ENCODE data around the gene AAK1. TPM values are rescaled to one million over a fixed set of nuclear protein-coding genes. Genes with fewer than 3 reads are reported as not detected.

AAK1 gene
- polyA plus RNA-seq, 3 donors = 9.8 to 18.9 (median 10.8) TPM

GRCh38 chr2:69470911-69471310, 172.6 kb downstream of the AAK1 start:
- Histone ChIP-seq H3K79me2 (ENCODE audit: insufficient read depth, low read length) (no peaks in the 10 kb centered on the region), H3K36me3 (replicated peaks in 1 of 2; ENCODE audit: control insufficient read depth in 1 of 2, insufficient read depth in 2 of 2, low read length in 2 of 2) (peaks cover 24 to 58% of the 10 kb centered on the region in 2 donors), H3K27ac (ENCODE audit: low read depth in 1 of 2, low read length in 2 of 2) (no peak overlapping the region), H2AFZ (ENCODE audit: insufficient read depth, low read depth, low read length, poor library complexity, severe bottlenecking) (no peak overlapping the region), H3K4me2 (replicated peaks; ENCODE audit: extremely low read depth, low read length, poor library complexity, severe bottlenecking) (no peak overlapping the region), H3K4me1 (ENCODE audit: control insufficient read depth in 1 of 2, insufficient read depth in 2 of 2, low read length in 2 of 2) (no peaks in the 10 kb centered on the region), H3K27me3 (ENCODE audit: control insufficient read depth in 2 of 2, insufficient read depth in 2 of 2, low read length in 2 of 2) (no peaks in the 10 kb centered on the region), H4K20me1 (ENCODE audit: insufficient read depth, low read length) (no peaks in the 10 kb centered on the region), H3K9me3 (replicated peaks in 1 of 2; ENCODE audit: control insufficient read depth in 1 of 2, insufficient read depth in 1 of 2, low read length in 2 of 2) (no peaks in the 10 kb centered on the region), H3K4me3 (replicated peaks in 1 of 3; ENCODE audit: low read depth in 2 of 3, low read length in 3 of 3) (no peak overlapping the region), H3K9ac (ENCODE audit: insufficient read depth, low read length, poor library complexity, severe bottlenecking) (no peak overlapping the region)
- DNase-seq = no peak
- WGBS (ENCODE audit: insufficient coverage) = no CpG with 5 or more reads among the region's 5 CpGs
- no peaks in the 10 kb centered on the region for H3K9me3 Mint-ChIP-seq
- H3K4me3 Mint-ChIP-seq = no peak overlapping the region
- intact Hi-C loops (cut with micrococcal nuclease) = no loop called here
- peaks cover 0 to 1% (median 0%) of the 10 kb centered on the region in 3 donors for H3K27me3 Mint-ChIP-seq (ENCODE audit: low read depth in 3 of 3)
- H3K27ac Mint-ChIP-seq = no peak overlapping the region
- peaks cover 2% of the 10 kb centered on the region for H3K4me1 Mint-ChIP-seq
- peaks cover 35 to 42% of the 10 kb centered on the region in 2 donors for H3K36me3 Mint-ChIP-seq
- TF ChIP-seq CTCF (IDR thresholded peaks at IDR 0.05) = no peak

- Histone ChIP-seq H3K79me2 (ENCODE audit: insufficient read depth, low read length) (no peaks in the 10 kb centered on the region), H3K4me2 (replicated peaks; ENCODE audit: extremely low read depth, low read length, poor library complexity, severe bottlenecking) (no peak overlapping the region), H3K4me3 (replicated peaks in 1 of 3; ENCODE audit: low read depth in 2 of 3, low read length in 3 of 3) (no peak overlapping the region), H3K27me3 (ENCODE audit: control insufficient read depth in 2 of 2, insufficient read depth in 2 of 2, low read length in 2 of 2) (no peaks in the 10 kb centered on the region), H2AFZ (ENCODE audit: insufficient read depth, low read depth, low read length, poor library complexity, severe bottlenecking) (no peak overlapping the region), H3K9me3 (replicated peaks in 1 of 2; ENCODE audit: control insufficient read depth in 1 of 2, insufficient read depth in 1 of 2, low read length in 2 of 2) (no peaks in the 10 kb centered on the region), H3K4me1 (ENCODE audit: control insufficient read depth in 1 of 2, insufficient read depth in 2 of 2, low read length in 2 of 2) (no peaks in the 10 kb centered on the region), H4K20me1 (ENCODE audit: insufficient read depth, low read length) (no peaks in the 10 kb centered on the region), H3K9ac (ENCODE audit: insufficient read depth, low read length, poor library complexity, severe bottlenecking) (no peak overlapping the region), H3K27ac (ENCODE audit: low read depth in 1 of 2, low read length in 2 of 2) (no peak overlapping the region), H3K36me3 (replicated peaks in 1 of 2; ENCODE audit: control insufficient read depth in 1 of 2, insufficient read depth in 2 of 2, low read length in 2 of 2) (peaks cover 24 to 58% of the 10 kb centered on the region in 2 donors)
- no peak for TF ChIP-seq CTCF (IDR thresholded peaks at IDR 0.05)
- no peak overlapping the region for H3K27ac Mint-ChIP-seq
- H3K27me3 Mint-ChIP-seq (ENCODE audit: low read depth in 3 of 3) = no peaks in the 10 kb centered on the region
- DNase-seq = no peak
- H3K36me3 Mint-ChIP-seq = peaks cover 36 to 43% of the 10 kb centered on the region in 2 donors
- no CpG with 5 or more reads among the region's 1 CpG for WGBS (ENCODE audit: insufficient coverage)
- no peaks in the 10 kb centered on the region for H3K4me1 Mint-ChIP-seq
- H3K9me3 Mint-ChIP-seq = no peaks in the 10 kb centered on the region
- intact Hi-C loops (cut with micrococcal nuclease) = no loop called here
- H3K4me3 Mint-ChIP-seq = no peak overlapping the region
These were observed 173.8 kb downstream of the AAK1 start for GRCh38 chr2:69469784-69470183.

Measured in CD14-positive monocyte (primary cell).